Inferior parietal cortex (tissue), 1 donor: ENCODE results near the gene FBXO46.

Experiments
- DNase-seq: peaks from one replicate; pipeline ENCODE4 v3.0.0-alpha.2; 2016; ENCODE audit errors: extremely low spot score

Gene FBXO46, protein sequence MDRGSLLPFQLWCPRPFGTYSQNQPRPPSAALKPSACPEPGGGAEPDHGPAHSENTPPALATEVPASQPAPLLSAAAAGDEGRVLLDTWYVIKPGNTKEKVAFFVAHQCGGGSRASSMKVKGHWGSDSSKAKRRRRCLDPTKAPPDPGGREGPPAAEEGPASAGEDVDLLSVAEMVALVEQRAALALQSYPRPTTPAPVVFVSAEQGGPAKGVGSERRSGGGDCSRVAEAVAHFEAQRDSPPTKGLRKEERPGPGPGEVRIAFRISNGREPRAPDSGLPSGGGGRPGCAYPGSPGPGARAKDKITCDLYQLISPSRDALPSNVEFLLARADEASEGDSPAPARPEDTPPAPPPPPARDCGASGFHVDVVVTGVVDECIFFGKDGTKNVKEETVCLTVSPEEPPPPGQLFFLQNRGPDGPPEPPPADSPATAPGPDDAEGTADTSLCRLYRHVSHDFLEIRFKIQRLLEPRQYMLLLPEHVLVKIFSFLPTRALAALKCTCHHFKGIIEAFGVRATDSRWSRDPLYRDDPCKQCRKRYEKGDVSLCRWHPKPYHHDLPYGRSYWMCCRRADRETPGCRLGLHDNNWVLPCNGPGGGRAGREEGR

DNA sequence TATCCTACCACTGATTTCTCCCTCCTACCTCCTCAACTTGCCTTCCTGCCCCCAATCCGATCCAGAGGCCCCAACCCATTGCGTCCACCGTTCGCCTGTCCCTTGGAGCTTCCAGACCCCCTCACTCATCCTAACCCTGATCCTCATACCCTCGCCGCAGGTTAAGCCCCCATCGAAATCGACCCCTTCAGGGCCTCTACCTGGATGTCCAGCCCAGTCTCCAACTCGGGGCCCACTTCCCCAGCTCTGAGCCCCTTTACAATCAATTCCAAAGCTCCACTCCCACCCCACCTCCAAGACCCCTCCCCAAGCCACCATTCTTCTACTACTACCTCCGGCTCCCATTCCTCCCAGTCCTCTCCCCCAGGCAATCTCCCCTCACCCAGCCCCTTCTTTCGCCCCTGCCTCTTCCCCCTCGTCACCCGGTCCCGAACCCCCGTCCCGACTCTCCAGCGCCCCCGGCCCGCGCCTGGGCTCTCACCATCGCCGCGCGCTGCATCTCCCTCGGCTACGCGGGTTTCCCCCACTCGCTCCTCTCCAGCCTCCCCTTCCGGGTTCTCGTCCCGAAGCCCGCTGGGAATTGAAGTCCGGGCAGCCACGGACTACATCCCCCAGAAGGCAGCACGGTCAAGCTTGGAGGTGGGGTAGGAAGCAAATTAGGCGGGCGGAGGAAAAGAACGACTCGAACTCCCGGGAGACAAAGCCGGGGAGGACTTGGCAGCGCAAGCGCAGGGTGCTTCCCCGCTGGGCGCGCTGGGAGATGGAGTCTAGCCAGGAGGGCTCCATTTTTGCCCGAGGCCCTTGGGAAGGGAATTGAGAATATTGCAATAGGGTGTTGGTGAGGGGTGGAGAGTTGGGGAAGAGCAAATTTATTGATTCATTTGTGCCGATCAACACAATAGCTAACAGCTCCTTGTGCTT lies at the start of gene FBXO46:
FBXO46 (minus strand) TSS at position 529 of the 921 bp plus-strand sequence. CDS start 17,401 bp downstream, outside the sequence.
- DNase-seq = peak; percentile 98

DNA sequence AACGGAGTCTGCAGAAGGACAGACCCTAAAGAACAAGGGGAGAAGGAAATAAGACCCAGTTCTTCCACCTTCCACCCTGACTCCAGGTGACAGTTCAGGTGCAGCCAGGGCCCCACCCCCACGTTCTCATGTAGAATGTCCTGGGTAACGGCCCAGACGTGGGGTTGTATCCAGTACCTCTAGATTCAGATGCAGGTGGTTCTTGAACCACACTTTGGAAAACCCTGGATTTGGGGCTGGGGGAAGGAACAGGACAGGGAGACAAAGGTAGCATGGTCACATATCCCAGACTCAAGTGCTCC lies 49.4 kb upstream of the FBXO46 start:
- DNase-seq = no peak

DNA sequence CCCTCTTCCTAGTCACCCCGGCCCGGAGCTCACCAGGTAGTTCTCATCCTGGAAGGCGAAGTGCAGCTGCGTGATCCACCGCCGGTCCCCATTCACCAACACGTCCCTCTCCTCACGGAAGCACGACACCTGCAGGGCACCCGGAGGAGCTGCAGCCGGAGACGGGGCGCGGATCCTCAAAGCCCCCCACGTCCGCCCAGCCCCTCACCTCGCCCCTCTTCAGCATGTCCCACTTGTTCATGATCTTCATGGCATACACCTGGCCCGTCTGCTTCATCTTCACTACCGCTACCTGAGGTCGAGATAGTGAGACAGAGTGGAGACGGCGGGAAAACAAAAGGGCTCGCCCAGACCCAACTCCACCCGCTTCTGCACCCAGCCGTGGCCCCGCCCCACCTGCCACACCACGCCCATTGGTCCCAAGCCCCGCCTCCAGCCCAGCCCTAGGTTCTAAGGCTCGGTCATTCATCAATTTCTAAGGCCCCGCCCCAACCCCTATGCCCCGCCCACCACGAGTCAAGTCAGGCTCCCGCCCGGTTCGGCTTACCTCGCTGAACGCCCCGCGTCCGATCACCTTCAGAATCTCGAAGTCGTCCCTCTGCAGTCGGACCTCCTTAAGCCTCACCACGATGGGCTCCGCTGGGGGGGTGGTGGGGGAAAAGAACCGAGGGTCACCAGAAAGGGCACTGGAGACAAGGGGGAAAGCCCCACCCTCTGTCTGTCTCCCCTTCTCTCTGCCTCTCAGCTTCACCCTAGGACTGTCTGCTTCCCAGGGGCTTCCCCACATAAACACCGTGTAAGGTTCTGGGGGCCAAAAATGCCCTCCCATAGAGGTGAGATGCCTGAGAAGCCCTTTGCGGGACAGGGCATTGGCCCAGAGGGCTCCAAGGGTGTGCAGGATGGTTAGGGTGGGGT lies 48.8 kb upstream of the FBXO46 start:
- peak; percentile 3 for DNase-seq

DNA sequence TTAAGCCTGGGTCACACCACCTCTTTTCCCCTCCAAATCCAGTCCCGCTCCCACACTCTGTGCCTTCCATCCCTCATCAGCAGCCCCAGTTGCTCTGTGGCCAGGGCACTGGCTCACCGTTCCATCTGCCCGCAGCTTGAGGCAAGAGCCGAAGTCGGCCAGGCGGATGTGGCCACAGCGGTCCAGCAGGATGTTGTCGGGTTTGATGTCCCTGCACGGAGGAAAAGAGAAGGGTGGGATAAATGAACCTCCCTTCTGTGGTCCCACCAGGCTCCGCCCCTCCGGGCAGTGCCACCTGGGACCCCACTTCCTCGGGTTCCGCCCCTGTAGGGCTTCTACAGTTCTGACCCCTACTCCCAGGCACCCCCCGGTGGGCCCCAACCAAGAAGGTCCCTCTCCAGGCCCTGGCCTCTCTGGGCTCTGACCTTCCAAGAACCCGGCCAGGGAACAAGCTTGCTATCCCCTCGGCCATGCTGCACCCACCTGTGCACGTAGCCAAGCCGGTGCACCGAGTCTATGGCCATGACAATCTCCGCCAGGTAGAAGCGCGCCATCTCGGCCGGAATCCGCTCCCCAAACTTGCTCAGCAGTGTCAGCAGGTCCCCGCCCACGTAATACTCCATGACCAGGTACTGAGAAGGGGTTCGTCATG lies 47.4 kb upstream of the FBXO46 start:
- DNase-seq = no peak

DNA sequence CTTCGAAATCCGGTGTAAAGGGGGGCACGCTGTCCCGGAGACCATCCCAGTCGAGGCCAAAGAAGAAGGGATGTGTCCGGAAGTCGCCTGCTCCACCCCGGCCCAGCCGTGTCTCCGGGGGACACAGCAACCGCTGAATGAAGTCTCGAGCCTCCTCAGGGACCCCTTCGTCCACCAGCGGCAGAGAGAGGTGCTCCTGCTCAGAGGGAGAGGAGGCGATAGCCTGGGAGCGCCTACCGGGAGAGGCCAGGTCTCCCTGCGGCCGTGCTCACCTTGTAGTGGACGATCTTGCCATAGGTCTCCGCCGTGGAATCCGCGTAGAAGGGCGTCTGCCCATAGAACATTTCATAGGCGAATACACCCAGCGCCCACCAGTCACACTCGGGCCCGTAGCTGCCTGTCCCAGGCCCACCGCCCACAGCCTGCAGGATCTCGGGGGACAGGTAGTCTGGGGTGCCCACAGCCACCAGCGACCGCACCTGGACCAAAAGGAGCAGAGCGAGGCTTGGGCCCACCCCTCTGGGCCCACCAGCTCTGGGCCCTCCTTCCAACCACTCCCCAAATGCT lies 46.8 kb upstream of the FBXO46 start:
- DNase-seq = no peak

DNA sequence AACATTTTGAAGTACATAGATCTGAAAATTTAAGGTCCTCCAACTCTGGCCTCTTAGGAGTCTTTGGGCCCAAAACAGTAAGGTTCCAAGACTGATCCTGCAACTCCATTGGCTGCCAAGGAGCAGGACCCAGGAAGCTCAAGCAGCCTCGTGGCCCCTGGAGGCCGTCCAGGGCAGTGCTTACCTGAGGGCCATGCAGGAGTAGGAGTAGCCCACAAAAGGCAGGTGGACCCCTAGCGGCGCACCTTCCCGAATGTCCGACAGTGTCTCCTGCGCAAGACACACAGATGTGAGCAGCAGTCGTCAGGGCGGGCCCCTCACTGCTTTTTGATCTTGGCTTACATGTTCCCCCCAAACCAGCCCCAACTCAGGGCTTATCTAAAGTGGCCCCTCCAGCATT lies 44.1 kb upstream of the FBXO46 start:
- no peak for DNase-seq

DNA sequence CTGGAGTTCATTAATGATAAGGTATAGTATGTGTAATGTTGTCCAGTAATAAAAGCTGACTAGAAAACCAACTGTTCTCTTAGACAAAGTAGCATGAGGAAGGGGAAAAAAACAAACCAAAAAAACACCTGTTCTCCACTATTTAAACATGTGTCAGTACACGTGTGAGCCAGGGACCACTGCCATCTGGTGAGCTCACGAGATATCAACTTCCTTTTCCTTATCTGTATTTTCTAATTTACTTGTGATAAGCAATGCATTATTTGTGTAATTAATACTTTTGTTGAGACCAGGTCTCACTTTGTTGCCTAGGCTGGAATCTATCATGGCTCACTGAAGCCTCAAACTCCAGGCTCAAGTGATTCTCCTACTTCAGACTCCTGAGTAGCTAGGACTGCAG lies 42.7 kb upstream of the FBXO46 start:
- DNase-seq = no peak

DNA sequence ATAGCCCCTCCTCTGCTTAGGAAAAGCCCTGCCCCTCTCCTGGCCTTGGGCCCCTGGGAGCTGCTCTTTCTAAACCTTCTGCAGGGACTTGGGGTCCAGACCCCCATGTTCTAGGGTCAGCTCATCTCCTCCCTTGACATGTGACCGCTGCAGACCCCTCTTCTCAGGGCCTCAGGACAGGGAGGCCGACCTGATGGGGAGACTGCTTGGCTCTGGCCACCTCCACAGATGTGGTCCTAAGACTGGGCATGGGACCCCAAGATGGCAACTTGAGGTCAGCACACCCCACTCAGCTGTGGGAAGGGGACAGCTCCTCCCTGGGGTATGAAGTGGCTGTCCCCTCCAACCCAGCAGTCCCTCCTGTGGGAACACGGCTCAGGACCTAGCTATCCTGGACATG lies 42.2 kb upstream of the FBXO46 start:
- DNase-seq = no peak

DNA sequence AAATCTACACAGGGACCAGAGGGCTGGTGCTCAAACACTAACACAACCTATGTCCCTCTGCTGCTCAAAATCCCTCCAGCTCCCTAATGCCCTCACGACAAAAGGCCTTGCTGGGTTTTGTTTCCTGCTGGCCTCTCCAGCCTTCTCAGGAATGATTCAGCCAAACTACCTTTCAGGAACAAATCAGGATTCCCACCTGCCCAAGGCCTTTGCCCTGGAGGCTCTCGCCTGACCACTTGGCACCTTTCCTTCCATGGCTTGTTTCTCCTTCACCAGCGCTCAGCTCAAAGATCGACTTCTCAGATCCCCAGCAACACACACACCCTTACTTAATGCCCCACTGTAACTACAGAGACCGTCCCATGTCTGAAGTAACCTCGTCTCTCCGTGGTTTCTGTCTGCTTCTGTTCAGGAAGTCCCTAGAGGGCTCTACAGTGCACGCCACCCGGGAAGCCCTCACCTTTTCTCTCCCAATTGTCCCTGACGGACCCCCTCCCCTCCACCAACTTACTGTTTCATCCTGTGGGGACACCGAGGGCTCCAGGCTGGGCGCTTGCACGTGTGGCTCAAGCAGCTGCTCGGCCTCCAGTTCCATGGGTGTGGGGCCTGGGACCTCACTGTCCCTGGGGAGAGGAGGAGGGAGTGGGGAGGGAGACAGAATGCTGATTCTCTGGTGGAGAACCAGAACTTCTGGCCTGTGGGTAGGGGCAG lies 41.6 kb upstream of the FBXO46 start:
- no peak for DNase-seq

DNA sequence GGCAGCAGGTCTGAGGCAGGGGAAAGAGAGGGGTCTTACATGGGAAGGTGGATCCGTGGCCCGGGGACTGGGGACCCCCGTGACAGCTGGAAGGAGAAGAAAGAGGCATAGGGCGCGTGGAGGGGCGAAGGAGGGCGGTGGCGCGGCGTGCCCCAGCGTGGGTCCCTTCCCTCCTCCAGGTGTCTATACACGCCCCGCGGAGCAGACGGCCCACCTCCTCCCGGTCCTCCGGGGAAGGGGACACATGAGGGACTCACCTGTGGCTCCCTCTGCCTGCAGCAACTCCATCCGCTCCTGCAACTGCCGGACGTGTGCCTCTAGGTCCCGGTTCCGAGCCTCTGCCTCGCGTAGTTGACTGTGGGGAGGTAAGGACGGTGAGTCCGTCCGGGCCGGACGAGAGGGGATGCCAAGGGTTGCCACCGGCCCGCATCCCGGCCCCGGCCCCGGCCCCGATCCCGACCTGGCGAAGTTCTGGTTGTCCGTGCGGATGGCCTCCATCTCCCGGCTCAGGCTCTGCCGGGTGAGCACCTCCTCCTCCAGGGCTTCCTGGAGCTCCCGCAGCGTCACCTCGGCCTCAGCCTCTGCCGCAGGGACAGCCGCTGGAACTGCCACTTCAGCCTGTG lies 40.7 kb upstream of the FBXO46 start:
- no peak for DNase-seq

DNA sequence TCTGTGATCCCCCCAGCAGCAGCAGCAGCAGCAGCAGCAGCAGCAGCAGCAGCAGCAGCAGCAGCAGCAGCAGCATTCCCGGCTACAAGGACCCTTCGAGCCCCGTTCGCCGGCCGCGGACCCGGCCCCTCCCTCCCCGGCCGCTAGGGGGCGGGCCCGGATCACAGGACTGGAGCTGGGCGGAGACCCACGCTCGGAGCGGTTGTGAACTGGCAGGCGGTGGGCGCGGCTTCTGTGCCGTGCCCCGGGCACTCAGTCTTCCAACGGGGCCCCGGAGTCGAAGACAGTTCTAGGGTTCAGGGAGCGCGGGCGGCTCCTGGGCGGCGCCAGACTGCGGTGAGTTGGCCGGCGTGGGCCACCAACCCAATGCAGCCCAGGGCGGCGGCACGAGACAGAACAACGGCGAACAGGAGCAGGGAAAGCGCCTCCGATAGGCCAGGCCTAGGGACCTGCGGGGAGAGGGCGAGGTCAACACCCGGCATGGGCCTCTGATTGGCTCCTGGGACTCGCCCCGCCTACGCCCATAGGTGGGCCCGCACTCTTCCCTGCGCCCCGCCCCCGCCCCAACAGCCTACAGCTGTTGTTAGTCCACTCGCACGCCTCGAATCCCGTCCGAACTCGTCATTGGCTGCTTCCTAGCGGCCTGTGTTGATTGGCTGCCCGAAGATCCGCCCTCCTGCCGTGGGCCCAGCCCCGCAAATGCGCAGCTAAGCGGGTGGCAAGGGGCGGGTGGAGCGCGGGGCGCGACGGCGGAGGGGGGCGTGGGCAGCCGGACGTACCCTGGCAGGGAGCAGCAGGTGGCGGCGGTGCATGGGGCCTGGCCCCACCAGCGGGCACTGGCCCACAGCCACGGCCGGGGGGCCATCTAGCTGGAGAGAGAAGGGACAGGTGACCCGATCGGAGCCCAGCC lies 39.8 kb upstream of the FBXO46 start:
- DNase-seq = peak; percentile 88

DNA sequence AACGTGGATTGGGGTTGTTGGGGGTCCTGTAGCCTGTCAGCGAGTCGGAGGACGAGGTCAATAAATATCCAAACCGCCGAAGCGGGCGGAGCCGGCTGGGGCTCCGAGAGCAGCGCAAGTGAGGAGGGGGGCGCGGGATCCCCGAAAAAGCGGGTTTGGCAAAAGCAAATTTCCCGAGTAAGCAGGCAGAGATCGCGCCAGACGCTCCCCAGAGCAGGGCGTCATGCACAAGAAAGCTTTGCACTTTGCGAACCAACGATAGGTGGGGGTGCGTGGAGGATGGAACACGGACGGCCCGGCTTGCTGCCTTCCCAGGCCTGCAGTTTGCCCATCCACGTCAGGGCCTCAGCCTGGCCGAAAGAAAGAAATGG lies 39.1 kb upstream of the FBXO46 start:
- peak; percentile 49 for DNase-seq

DNA sequence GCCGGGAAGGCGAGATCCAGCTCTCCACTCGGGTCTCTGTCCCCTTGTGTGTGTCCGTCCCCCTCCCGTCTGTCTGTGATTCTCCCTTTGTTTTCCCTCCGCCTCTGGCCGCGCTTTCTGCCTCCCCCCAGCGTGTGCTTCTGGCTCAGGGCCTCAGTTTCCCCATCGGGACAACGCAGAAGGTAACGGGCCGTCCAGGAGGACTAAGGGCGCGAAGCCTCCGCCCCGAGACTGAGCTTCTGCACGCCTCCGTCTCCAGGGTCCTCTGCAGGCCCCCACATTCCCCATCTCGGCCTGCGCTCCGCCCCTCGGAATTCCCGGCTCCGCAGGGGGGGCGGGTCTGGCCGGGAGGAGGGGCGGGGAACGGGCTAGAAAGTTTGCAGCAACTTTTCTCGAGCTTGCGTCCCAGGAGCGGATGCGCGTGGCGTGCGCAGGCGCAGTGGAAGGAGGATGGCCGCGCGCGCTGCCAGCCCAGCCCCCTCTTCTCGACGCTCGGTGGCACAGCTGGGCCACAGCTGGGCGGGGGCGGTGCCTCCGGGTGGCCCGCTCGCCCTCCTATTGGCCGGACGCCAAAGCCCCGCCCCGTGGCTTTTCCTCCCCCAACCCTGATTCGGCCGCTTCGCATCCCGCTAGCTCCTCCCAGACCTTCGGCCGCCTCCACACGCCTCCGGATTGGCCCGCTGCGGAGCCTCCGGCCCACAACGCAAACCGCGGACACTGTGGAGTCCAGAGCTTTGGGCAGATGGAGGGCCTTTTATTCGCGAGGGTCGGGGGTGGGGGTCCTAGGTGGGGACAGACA lies 38.5 kb upstream of the FBXO46 start, which contains the start of gene SIX5:
SIX5 (minus strand) TSS at position 269 of the 799 bp plus-strand sequence. CDS start 408 bp downstream, outside the sequence.
- DNase-seq = peak; percentile 93

DNA sequence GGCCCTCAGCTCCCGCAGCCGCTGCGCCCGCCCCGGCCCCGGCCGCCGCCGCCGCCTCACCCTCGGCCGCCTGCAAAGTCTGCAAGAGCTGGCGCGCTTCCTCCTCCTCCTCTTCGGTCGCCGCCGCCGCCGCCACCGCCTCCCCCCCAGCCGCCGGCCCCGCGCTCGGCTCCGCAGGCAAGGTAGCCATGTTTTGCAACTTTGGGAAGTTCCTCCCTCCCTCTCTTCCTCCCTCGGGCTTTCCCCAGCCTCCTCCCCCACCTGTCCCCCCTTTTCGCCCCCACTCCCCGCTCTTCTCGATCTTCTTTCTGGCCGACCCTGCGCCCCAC lies 37.9 kb upstream of the FBXO46 start:
- DNase-seq = no peak

DNA sequence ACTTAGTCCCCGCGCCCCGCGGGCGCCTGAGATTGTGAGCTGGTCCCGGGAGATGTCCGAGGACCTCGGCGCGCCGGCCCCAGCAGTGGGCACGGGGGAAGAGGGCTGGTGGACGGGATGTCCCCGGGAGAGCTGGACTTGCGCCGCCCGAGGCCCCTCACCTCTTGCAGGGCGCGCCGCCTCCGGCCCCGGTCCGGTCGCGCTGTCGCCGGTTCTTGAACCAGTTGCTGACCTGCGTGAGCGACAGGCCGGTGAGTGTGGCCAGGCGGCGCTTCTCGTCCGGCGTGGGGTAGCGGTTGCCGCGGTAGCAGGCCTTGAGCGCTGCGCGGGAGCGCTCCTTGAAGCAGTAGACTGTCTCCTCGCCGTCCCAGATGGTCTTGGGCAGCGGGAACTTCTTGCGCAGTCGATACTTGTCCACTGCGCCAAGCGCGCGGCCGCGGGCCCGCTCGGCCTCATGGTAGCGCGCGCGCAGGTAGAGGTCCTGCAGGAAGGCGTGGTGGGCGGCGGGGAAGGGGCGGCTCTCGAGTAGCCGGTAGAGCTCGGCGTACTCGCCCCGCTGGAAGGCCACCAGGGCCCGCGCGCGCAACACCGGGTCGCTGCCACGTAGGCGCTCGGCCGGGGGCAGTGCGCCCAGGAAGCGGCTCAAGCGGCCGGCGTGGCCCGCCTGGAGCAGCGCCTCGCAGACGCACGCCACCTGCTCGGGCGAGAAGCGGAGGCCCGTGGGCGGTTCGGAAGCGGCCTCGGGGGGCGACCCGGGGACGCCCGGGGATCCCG lies 37.4 kb upstream of the FBXO46 start:
- DNase-seq = no peak

DNA sequence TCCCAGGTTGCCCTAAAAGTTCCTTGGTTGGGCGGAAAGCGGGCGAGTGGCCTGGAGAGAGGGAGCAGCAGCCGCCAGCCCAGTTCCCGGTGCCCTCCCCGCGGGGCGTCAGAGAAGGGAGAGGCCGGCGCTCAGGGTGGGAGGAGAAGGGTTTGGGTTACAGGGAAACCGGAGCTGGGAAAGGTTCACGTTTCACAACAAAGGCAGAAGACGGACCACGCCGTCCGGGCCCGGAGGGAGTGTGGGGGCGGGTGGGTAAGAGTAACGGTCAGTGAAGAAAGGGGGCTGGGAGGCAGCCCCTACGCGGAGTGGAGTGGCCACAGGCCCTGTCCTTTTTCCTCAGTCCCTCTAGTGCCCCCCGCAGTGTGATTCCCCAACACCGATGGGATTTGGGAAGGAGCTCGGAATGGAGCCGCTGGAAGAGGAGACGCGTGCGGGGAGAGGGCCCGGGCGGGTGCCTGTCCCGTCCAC lies 36.7 kb upstream of the FBXO46 start:
- DNase-seq = no peak

DNA sequence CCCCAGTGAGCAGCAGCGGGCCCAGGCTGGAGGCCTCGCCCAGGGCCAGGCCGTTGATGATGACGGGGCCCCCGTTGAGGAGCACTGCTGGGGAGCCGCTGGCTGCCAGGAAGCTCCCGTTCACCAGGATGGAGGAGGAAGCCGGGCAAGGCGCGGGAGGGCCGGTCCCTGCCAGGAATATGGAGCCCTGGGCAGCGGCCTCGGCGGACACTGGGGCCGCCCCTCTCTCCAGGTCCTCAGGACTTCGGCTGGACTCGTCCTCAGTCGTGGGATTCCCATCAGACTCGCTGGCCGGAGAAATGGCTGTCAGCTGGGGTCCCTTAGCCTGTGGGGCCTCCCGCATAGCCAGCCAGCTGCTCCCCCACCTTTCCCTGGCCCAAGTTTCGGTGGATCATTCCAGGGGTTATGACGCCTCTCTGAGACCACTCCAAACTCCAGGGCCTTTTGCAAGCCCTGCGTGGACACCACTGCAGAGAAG lies 36.2 kb upstream of the FBXO46 start:
- DNase-seq = no peak
